ENCODE results near the gene ZNF584. TPM values are rescaled to one million over a fixed set of nuclear protein-coding genes. Genes with fewer than 3 reads are reported as not detected.
"Not testable (repeated sequence)": the region's sequence is repeated elsewhere in the genome, so short reads cannot be mapped to it uniquely, and the experiment has no call there.

Gene ZNF584
- total RNA-seq, 1 donor from 2014 or later = 17.4 TPM

- H3K36me3 Mint-ChIP-seq (ENCODE audit: low read depth) = peaks cover 15% of the 10 kb centered on the region
- peaks cover 19% of the 10 kb centered on the region for H3K9me3 Mint-ChIP-seq
- H3K27ac Mint-ChIP-seq, H3K4me3 Mint-ChIP-seq, DNase-seq, H3K27me3 Mint-ChIP-seq: not testable (repeated sequence)
- H3K4me1 Mint-ChIP-seq = peaks cover 21% of the 10 kb centered on the region
- intact Hi-C loops (cut with micrococcal nuclease) = loop anchor here (2.0 kb wide), 1 partner anchor 41 kb away; the partner anchor contains the start of gene ZNF584
Observed at GRCh38 chr19:58449980-58450379, 41.5 kb downstream of the ZNF584 start.

GRCh38 chr19:58450856-58451357 lies 42.5 kb downstream of the ZNF584 start:
- intact Hi-C loops (cut with micrococcal nuclease) = loop anchor here (1.0 to 2.0 kb wide), 4 partner anchors 11 to 42 kb away; partner anchors contain the start of genes ZNF132, ZNF324, ZNF446 and ZNF584
- Mint-ChIP-seq H3K36me3 (ENCODE audit: low read depth) (peaks cover 17% of the 10 kb centered on the region), H3K27ac (peak overlapping the region; percentile 53), H3K27me3 (peaks cover 6% of the 10 kb centered on the region), H3K4me1 (peaks cover 21% of the 10 kb centered on the region), H3K4me3 (peak overlapping the region; percentile 90), H3K9me3 (peaks cover 19% of the 10 kb centered on the region)
- no peak for DNase-seq

- peak within 1 kb of the TSS; percentile 53 for H3K27ac Mint-ChIP-seq
- peak within 1 kb of the TSS; percentile 90 for H3K4me3 Mint-ChIP-seq
- peaks cover 6% of the 10 kb centered on the region for H3K27me3 Mint-ChIP-seq
- DNase-seq = peak; percentile 99
- peaks cover 19% of the 10 kb centered on the region for H3K9me3 Mint-ChIP-seq
- intact Hi-C loops (cut with micrococcal nuclease) = loop anchor here (1.0 to 2.0 kb wide), 4 partner anchors 11 to 43 kb away; partner anchors contain the start of genes ZNF132, ZNF324, ZNF446 and ZNF584
- H3K36me3 Mint-ChIP-seq (ENCODE audit: low read depth) = peaks cover 19% of the 10 kb centered on the region
- peaks cover 21% of the 10 kb centered on the region for H3K4me1 Mint-ChIP-seq
Observed at GRCh38 chr19:58451358-58452101, 43.1 kb downstream of the ZNF584 start, which contains the start of gene ZNF324B. Gene ZNF324B (plus strand): TSS chr19:58451622. CDS start chr19:58453702, 2,080 bp downstream.

GRCh38 chr19:58453743-58454142 lies 45.3 kb downstream of the ZNF584 start:
- Mint-ChIP-seq H3K36me3 (ENCODE audit: low read depth) (peaks cover 28% of the 10 kb centered on the region), H3K9me3 (peaks cover 9% of the 10 kb centered on the region), H3K27me3 (peaks cover 6% of the 10 kb centered on the region), H3K4me1 (peaks cover 21% of the 10 kb centered on the region), H3K27ac (no peak overlapping the region), H3K4me3 (peak overlapping the region; percentile 19)
- intact Hi-C loops (cut with micrococcal nuclease) = no loop called here
- DNase-seq = peak; percentile 59

- H3K4me3 Mint-ChIP-seq = no peak overlapping the region
- no peak overlapping the region for H3K27ac Mint-ChIP-seq
- H3K36me3 Mint-ChIP-seq (ENCODE audit: low read depth) = peaks cover 32% of the 10 kb centered on the region
- H3K9me3 Mint-ChIP-seq = no peaks in the 10 kb centered on the region
- intact Hi-C loops (cut with micrococcal nuclease) = no loop called here
- H3K4me1 Mint-ChIP-seq = peaks cover 21% of the 10 kb centered on the region
- peaks cover 6% of the 10 kb centered on the region for H3K27me3 Mint-ChIP-seq
- DNase-seq = no peak
Observed at GRCh38 chr19:58455306-58455705, 46.9 kb downstream of the ZNF584 start.

GRCh38 chr19:58456111-58456510 lies 47.7 kb downstream of the ZNF584 start:
- Mint-ChIP-seq H3K9me3 (no peaks in the 10 kb centered on the region), H3K36me3 (ENCODE audit: low read depth) (peaks cover 33% of the 10 kb centered on the region), H3K4me3 (no peak overlapping the region), H3K27ac (no peak overlapping the region), H3K27me3 (peaks cover 2% of the 10 kb centered on the region), H3K4me1 (peaks cover 14% of the 10 kb centered on the region)
- DNase-seq = no peak
- intact Hi-C loops (cut with micrococcal nuclease) = no loop called here

GRCh38 chr19:58460039-58460438 lies 51.6 kb downstream of the ZNF584 start:
- H3K27me3 Mint-ChIP-seq = no peaks in the 10 kb centered on the region
- no peak for DNase-seq
- H3K36me3 Mint-ChIP-seq (ENCODE audit: low read depth) = peaks cover 21% of the 10 kb centered on the region
- no peak overlapping the region for H3K4me3 Mint-ChIP-seq
- H3K9me3 Mint-ChIP-seq = no peaks in the 10 kb centered on the region
- no peaks in the 10 kb centered on the region for H3K4me1 Mint-ChIP-seq
- no peak overlapping the region for H3K27ac Mint-ChIP-seq
- intact Hi-C loops (cut with micrococcal nuclease) = no loop called here

GRCh38 chr19:58466089-58466759 lies 57.8 kb downstream of the ZNF584 start:
- Mint-ChIP-seq H3K4me1 (peaks cover 15% of the 10 kb centered on the region), H3K36me3 (ENCODE audit: low read depth) (peaks cover 9% of the 10 kb centered on the region), H3K27ac (peak overlapping the region; percentile 84), H3K4me3 (peak overlapping the region; percentile 89), H3K9me3 (no peaks in the 10 kb centered on the region), H3K27me3 (peaks cover 2% of the 10 kb centered on the region)
- no peak for DNase-seq
- intact Hi-C loops (cut with micrococcal nuclease) = loop anchor here (2.0 kb wide), 3 partner anchors 85 to 187 kb away; partner anchors contain the start of genes ZNF8, ZNF837 and ZSCAN22

GRCh38 chr19:58466760-58467589 lies 58.5 kb downstream of the ZNF584 start, which contains the start of gene ZNF324:
Gene ZNF324 (plus strand): TSS chr19:58467080. CDS start chr19:58469186, 2,106 bp downstream.
- Mint-ChIP-seq H3K9me3 (no peaks in the 10 kb centered on the region), H3K27me3 (peaks cover 2% of the 10 kb centered on the region), H3K4me3 (peak within 1 kb of the TSS; percentile 89), H3K27ac (peak within 1 kb of the TSS; percentile 84), H3K36me3 (ENCODE audit: low read depth) (peaks cover 13% of the 10 kb centered on the region), H3K4me1 (peaks cover 15% of the 10 kb centered on the region)
- intact Hi-C loops (cut with micrococcal nuclease) = loop anchor here (1.0 to 2.0 kb wide), 6 partner anchors 8 to 188 kb away; partner anchors contain the start of genes MZF1, ZNF324B, ZNF8 and ZNF837
- peak; percentile 100 for DNase-seq

Other genes starting within 250 kb of the ZNF584 start
- gene ZNF274, start 225.6 kb upstream of the ZNF584 start, total RNA-seq = 19.4 and 19.8 TPM in 2 replicates
- gene ZNF544, start 179.7 kb upstream of the ZNF584 start, total RNA-seq = 52.9 and 55.5 TPM in 2 replicates
- gene ZNF8, start 129.7 kb upstream of the ZNF584 start, total RNA-seq = 4.8 and 5.1 TPM in 2 replicates
- 75.2 and 80.7 TPM in 2 replicates for gene ERVK3-1, start 103.3 kb upstream of the ZNF584 start, total RNA-seq
- 4.2 and 4.6 TPM in 2 replicates for gene ZSCAN22, start 81.7 kb upstream of the ZNF584 start, total RNA-seq
- 7.6 and 7.7 TPM in 2 replicates for gene A1BG, start 55.2 kb upstream of the ZNF584 start, total RNA-seq
- gene ZNF497, start 45.9 kb upstream of the ZNF584 start, total RNA-seq = 0.79 and 1.1 TPM in 2 replicates
- 0.89 and 1.1 TPM in 2 replicates for gene ZNF837, start 27.6 kb upstream of the ZNF584 start, total RNA-seq
- 1,286 and 1,288 TPM in 2 replicates for gene RPS5, start 21.4 kb upstream of the ZNF584 start, total RNA-seq
- 0.54 and 1.1 TPM in 2 replicates for gene RNF225, start 13.0 kb upstream of the ZNF584 start, total RNA-seq
- gene ZNF132, start 31.5 kb downstream of the ZNF584 start, total RNA-seq = 3.6 and 3.8 TPM in 2 replicates
- gene ZNF324B, start 43.0 kb downstream of the ZNF584 start, total RNA-seq = 14.4 and 15.2 TPM in 2 replicates
- 13.6 and 14.7 TPM in 2 replicates for gene ZNF324, start 58.4 kb downstream of the ZNF584 start, total RNA-seq
- 6.3 and 6.8 TPM in 2 replicates for gene ZNF446, start 67.7 kb downstream of the ZNF584 start, total RNA-seq
- gene SLC27A5, start 103.3 kb downstream of the ZNF584 start, total RNA-seq = 24.6 and 27.0 TPM in 2 replicates
- gene ZBTB45, start 111.2 kb downstream of the ZNF584 start, total RNA-seq = 16.8 and 17.5 TPM in 2 replicates
- 689 and 698 TPM in 2 replicates for gene TRIM28, start 135.4 kb downstream of the ZNF584 start, total RNA-seq
- 108 and 114 TPM in 2 replicates for gene CHMP2A, start 146.5 kb downstream of the ZNF584 start, total RNA-seq
- gene UBE2M, start 150.0 kb downstream of the ZNF584 start, total RNA-seq = 161 and 175 TPM in 2 replicates
- 21.6 and 23.7 TPM in 2 replicates for gene MZF1, start 164.7 kb downstream of the ZNF584 start, total RNA-seq

Data from activated CD4-positive, alpha-beta T cell treated with anti-CD3 and anti-CD28 coated beads, Interleukin-2, amount 10 ng/mL, durations not matched to agents 24 days and 14 days (primary cell).